HCT116 (cell line): ENCODE data around the gene FCHSD2. TPM values are rescaled to one million over a fixed set of nuclear protein-coding genes. Genes with fewer than 3 reads are reported as not detected.

Source experiments
- ATAC-seq: fragments of 200-7000 bp; cut with Tn5 transposase; 2 replicates; pipeline ENCODE4 v1.9.1; 2020; ENCODE audit warnings: mild to moderate bottlenecking, moderate library complexity
- BruUV-seq: library from RNA; stranded (reverse); fragments of 400-500 nt; replicated peaks from 2 replicates; lab custom pipeline; 2021; lab: Mats Ljungman, UMichigan
- CTCF ChIA-PET: fragments of 300-600 bp; sonication (Branson Sonifier 250); formaldehyde crosslinking; loops from one replicate; lab custom pipeline; 2021; ENCODE audit warnings: antibody characterized with exemption; lab: Charles Lee
- POLR2A ChIA-PET: fragments of 300-600, 350-600 bp; sonication (Branson Sonifier 250); formaldehyde crosslinking; loops from one replicate; lab custom pipeline; 2021; ENCODE audit warnings: antibody characterized with exemption; lab: Charles Lee
- RAD21 ChIA-PET, 2 experiments: fragments of 300-600 bp; sonication (Branson Sonifier 250); formaldehyde crosslinking; loops; one replicate each; lab custom pipeline; 2023; ENCODE audit warnings: low total read pairs in 2 of 2; ENCODE audit not compliant: uncharacterized antibody in 2 of 2, unreplicated experiment in 2 of 2, low non-redundant PET in 1 of 2; lab: Charles Lee
- DNase-seq: peaks from one replicate; pipeline ENCODE4 v3.0.0-alpha.2; 2010; ENCODE audit warnings: low read depth, low spot score
- H2AFZ ChIP-seq: fragments of 200-600 bp; shearing (Covaris generic), sonication (generic); 2 replicates; pipeline ENCODE4 v1.6.1; 2017; ENCODE audit warnings: low read depth, mixed run types, mixed read lengths, antibody characterized with exemption, low read length; ENCODE audit not compliant: poor library complexity, severe bottlenecking
- H3K27ac ChIP-seq: 2 replicates; pipeline ENCODE4 v1.5.1; 2012; ENCODE audit warnings: low read depth, low read length
- H3K27me3 ChIP-seq: fragments of 200-600 bp; sonication (generic); 2 replicates; pipeline ENCODE4 v1.6.1; 2016; ENCODE audit warnings: mixed run types, low read length, mixed read lengths; ENCODE audit not compliant: insufficient read depth
- H3K36me3 ChIP-seq, 2 experiments: fragments of 200-500 bp in 1 of 2; fragments of 200-600 bp in 1 of 2; sonication (Bioruptor generic) in 1 of 2; sonication (generic) in 1 of 2; 2 replicates each; pipeline versions ENCODE4 v1.5.1 to v1.6.1; 2014 to 2016; ENCODE audit warnings: low read length in 2 of 2, inconsistent platforms in 1 of 2, mixed read lengths in 1 of 2, mixed run types in 1 of 2; ENCODE audit not compliant: insufficient read depth in 2 of 2, control insufficient read depth in 1 of 2
- H3K4me1 ChIP-seq, 2 experiments: fragments of 200-600 bp in 1 of 2; sonication (generic) in 1 of 2; 2 replicates each; pipeline versions ENCODE4 v1.5.1 to v1.6.1; 2012 to 2017; ENCODE audit warnings: low read length in 2 of 2, inconsistent platforms in 1 of 2, mild to moderate bottlenecking in 1 of 2, mixed read lengths in 1 of 2, mixed run types in 1 of 2, moderate library complexity in 1 of 2; ENCODE audit not compliant: insufficient read depth in 2 of 2, control insufficient read depth in 1 of 2
- H3K4me2 ChIP-seq: fragments of 200-600 bp; sonication (generic); 2 replicates; pipeline ENCODE4 v1.6.1; 2017; ENCODE audit warnings: mixed run types, low read length, mixed read lengths
- H3K4me3 ChIP-seq, 2 experiments: fragments of 200-600 bp in 1 of 2; sonication (generic) in 1 of 2; replicated peaks in 1 of 2; 2 replicates each; pipeline ENCODE4 v1.5.1; 2011 to 2016; ENCODE audit warnings: low read length in 2 of 2, control low read depth in 1 of 2, low read depth in 1 of 2, mild to moderate bottlenecking in 1 of 2, mixed read lengths in 1 of 2, mixed run types in 1 of 2
- H3K79me2 ChIP-seq: fragments of 200-600 bp; sonication (generic); 2 replicates; pipeline ENCODE4 v1.6.1; 2017; ENCODE audit warnings: mild to moderate bottlenecking, mixed run types, low read length, moderate library complexity, mixed read lengths; ENCODE audit not compliant: insufficient read depth
- H3K9ac ChIP-seq: fragments of 200-600 bp; sonication (generic); 2 replicates; pipeline ENCODE4 v1.6.1; 2016; ENCODE audit warnings: low read length, mixed read lengths
- H3K9me2 ChIP-seq: fragments of 200-600 bp; sonication (generic), shearing (Covaris generic); 2 replicates; pipeline ENCODE4 v1.6.1; 2017; ENCODE audit warnings: mixed run types, mild to moderate bottlenecking, moderate library complexity; ENCODE audit not compliant: insufficient read depth
- H3K9me3 ChIP-seq, 2 experiments: fragments of 200-500 bp in 1 of 2; fragments of 200-600 bp in 1 of 2; sonication (Bioruptor generic) in 1 of 2; sonication (generic) in 1 of 2; 2 replicates each; pipeline ENCODE4 v1.6.1; 2014 to 2017; ENCODE audit warnings: low read length in 2 of 2, mixed read lengths in 2 of 2, inconsistent platforms in 1 of 2, low read depth in 1 of 2, mild to moderate bottlenecking in 1 of 2, mixed run types in 1 of 2, moderate library complexity in 1 of 2; ENCODE audit not compliant: control insufficient read depth in 1 of 2, insufficient read depth in 1 of 2
- H4K20me1 ChIP-seq: fragments of 200-600 bp; sonication (generic), shearing (Covaris generic); 2 replicates; pipeline ENCODE4 v1.6.1; 2017; ENCODE audit warnings: mixed run types, mild to moderate bottlenecking, moderate library complexity; ENCODE audit not compliant: insufficient read depth
- ATF3 ChIP-seq: IDR thresholded peaks from 2 replicates; pipeline ENCODE4 v1.6.1; 2012
- CBX3 ChIP-seq: IDR thresholded peaks from 2 replicates; pipeline ENCODE4 v1.6.1; 2012; ENCODE audit warnings: low read depth
- CEBPB ChIP-seq: IDR thresholded peaks from 2 replicates; pipeline ENCODE4 v1.6.1; 2012; ENCODE audit warnings: low read depth
- CTCF ChIP-seq, 3 experiments: fragments of 200-600 bp in 1 of 3; sonication (generic) in 1 of 3; IDR thresholded peaks in 2 of 3; conservative IDR thresholded peaks in 1 of 3; 2 replicates each; pipeline ENCODE4 v1.5.1; 2012 to 2017; ENCODE audit warnings: low read depth in 2 of 3, low read length in 2 of 3, antibody characterized with exemption in 1 of 3, borderline replicate concordance in 1 of 3, control low read depth in 1 of 3, mild to moderate bottlenecking in 1 of 3, mixed read lengths in 1 of 3, mixed run types in 1 of 3, moderate library complexity in 1 of 3; ENCODE audit not compliant: insufficient read depth in 1 of 3
- EGR1 ChIP-seq: IDR thresholded peaks from 2 replicates; pipeline ENCODE4 v1.6.1; 2012; ENCODE audit warnings: low read depth
- EZH2 ChIP-seq: fragments of 200-600 bp; sonication (generic); IDR thresholded peaks from 2 replicates; pipeline ENCODE4 v1.6.1; 2017; ENCODE audit warnings: antibody characterized with exemption, mixed run types
- EZH2phosphoT487 ChIP-seq: fragments of 200-600 bp; IDR thresholded peaks from 2 replicates; pipeline ENCODE4 v1.6.1; 2018; ENCODE audit warnings: antibody characterized with exemption, borderline replicate concordance
- FOSL1 ChIP-seq: IDR thresholded peaks from 2 replicates; pipeline ENCODE4 v1.6.1; 2012; ENCODE audit warnings: low read depth
- JUND ChIP-seq: IDR thresholded peaks from 2 replicates; pipeline ENCODE4 v1.6.1; 2012
- POLR2A ChIP-seq: IDR thresholded peaks from 2 replicates; pipeline ENCODE4 v1.7.0; 2011; ENCODE audit warnings: borderline replicate concordance; ENCODE audit not compliant: insufficient read depth, insufficient read length; ENCODE audit errors: extremely low read depth
- POLR2AphosphoS5 ChIP-seq: IDR thresholded peaks from 2 replicates; pipeline ENCODE4 v1.6.1; 2011; ENCODE audit warnings: mild to moderate bottlenecking, low read depth, low read length, moderate library complexity
- SIN3A ChIP-seq: IDR thresholded peaks from 2 replicates; pipeline ENCODE4 v1.6.1; 2012; ENCODE audit warnings: low read depth
- SP1 ChIP-seq: IDR thresholded peaks from 2 replicates; pipeline ENCODE4 v1.6.1; 2012; ENCODE audit warnings: low read depth
- YY1 ChIP-seq: IDR thresholded peaks from 2 replicates; pipeline ENCODE4 v1.6.1; 2011; ENCODE audit warnings: low read length, low read depth, moderate library complexity, mild to moderate bottlenecking; ENCODE audit not compliant: insufficient replicate concordance; ENCODE audit errors: extremely low read depth
- ZBTB33 ChIP-seq: IDR thresholded peaks from 2 replicates; pipeline ENCODE4 v1.6.1; 2011; ENCODE audit warnings: mild to moderate bottlenecking, low read length, moderate library complexity; ENCODE audit not compliant: insufficient replicate concordance; ENCODE audit errors: extremely low read depth
- ZNF274 ChIP-seq: fragments of 200-500 bp; sonication (Bioruptor generic); IDR thresholded peaks from 2 replicates; pipeline ENCODE4 v1.6.1; 2014; ENCODE audit warnings: mild to moderate bottlenecking, low read depth, low read length, inconsistent platforms
- intact Hi-C: fragments of 100-400 bp; cut with micrococcal nuclease; formaldehyde crosslinking; loops from 2 replicates; pipeline ENCODE4 v1.10.0; 2022
- total RNA-seq: library from RNA; stranded (reverse); gene quantifications from one replicate; pipeline ENCODE4 v1.2.1, GENCODE V29; 2021; ENCODE audit not compliant: unreplicated experiment

Gene FCHSD2
- total RNA-seq, 1 experiment from 2014 or later, result 15.0 TPM

- RAD21 ChIA-PET, result no interaction called here
- Histone ChIP-seq H3K27me3 (no peaks in the 10 kb centered on the region), H3K4me1 (peaks cover 9 to 38% of the 10 kb centered on the region in 2 experiments; a peak in 3 of 4 replicates), H3K4me3 (peak within 1 kb of the TSS; percentile 85 to 95), H3K4me2 (peak within 1 kb of the TSS; percentile 100), H2AFZ (peak within 1 kb of the TSS; percentile 75), H3K9ac (peak within 1 kb of the TSS; percentile 93), H3K79me2 (peaks cover 27% of the 10 kb centered on the region), H3K9me3 (no peaks in the 10 kb centered on the region), H3K27ac (peak within 1 kb of the TSS; percentile 97), H3K9me2 (no peaks in the 10 kb centered on the region), H4K20me1 (no peaks in the 10 kb centered on the region), H3K36me3 (peaks cover 0 to 4% of the 10 kb centered on the region in 2 experiments; a peak in 1 of 4 replicates)
- CTCF ChIA-PET, result interaction anchor here (2.8 kb wide), 1 partner anchor 91 kb away, joined by 27 read pairs; no protein-coding TSS in a partner anchor
- no peak for TF ChIP-seq POLR2A
- TF ChIP-seq YY1, result peak; percentile 85
- TF ChIP-seq EZH2, result no peak
- peak; percentile 60 for TF ChIP-seq ZBTB33
- TF ChIP-seq SP1, result no peak
- TF ChIP-seq CEBPB, result no peak
- TF ChIP-seq EGR1, result no peak
- no peak for TF ChIP-seq ZNF274
- no peak for TF ChIP-seq FOSL1
- TF ChIP-seq CTCF (IDR thresholded peaks at IDR 0.05 in 2 of 3, conservative IDR thresholded peaks at IDR 0.05 in 1 of 3; ENCODE audit: borderline replicate concordance in 1 of 3, insufficient read depth in 1 of 3, low read depth in 2 of 3, low read length in 2 of 3), result no peak
- no peak for TF ChIP-seq SIN3A
- TF ChIP-seq JUND, result no peak
- TF ChIP-seq CBX3, result no peak
- TF ChIP-seq ATF3, result no peak
- peak; percentile 73 for TF ChIP-seq POLR2AphosphoS5
- TF ChIP-seq EZH2phosphoT487, result no peak
- POLR2A ChIA-PET, result no interaction called here
- ATAC-seq, result peak; percentile 80
- TSS peak; percentile 54 for BruUV-seq
- intact Hi-C loops, result loop anchor here (1.0 kb wide), 1 partner anchor 89 kb away; no protein-coding TSS in a partner anchor
- peak; percentile 71 for DNase-seq
Measured at GRCh38 chr11:72814286-72815109, 327.6 kb downstream of the FCHSD2 start, which contains the start of gene ATG16L2. ATG16L2 (plus strand) TSS chr11:72814411; CDS start chr11:72814446, 35 bp downstream.
